ENCODE results near the gene NAALADL1.

NAALADL1 gene

DNA sequence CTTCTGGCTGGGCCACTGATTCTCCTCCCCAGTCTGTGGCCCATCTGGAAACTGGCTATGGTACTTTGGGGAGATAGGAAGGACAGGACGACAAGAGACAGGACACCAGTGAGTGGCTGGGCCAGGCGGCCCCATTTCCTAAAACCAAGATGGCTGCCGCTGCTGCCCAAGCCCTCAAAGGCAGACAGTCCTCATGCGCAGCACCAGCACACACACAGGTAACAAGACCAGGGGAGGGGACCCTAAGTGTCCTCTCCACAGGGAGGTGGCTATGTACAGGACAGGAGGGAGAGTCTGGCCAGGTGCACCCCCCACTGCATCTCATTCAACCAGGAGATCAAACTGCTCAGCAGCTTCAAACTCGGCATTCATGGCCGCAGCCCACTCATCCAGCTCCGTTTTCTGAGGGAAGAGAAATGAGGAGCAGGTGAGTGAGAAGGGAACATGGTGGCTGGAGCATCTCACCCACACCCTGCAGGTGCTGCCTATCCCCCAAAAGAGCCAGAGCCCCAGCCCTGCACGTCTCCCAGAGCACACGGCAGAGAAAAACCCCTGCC lies 20.5 kb upstream of the NAALADL1 start:
- no peak for DNase-seq

DNA sequence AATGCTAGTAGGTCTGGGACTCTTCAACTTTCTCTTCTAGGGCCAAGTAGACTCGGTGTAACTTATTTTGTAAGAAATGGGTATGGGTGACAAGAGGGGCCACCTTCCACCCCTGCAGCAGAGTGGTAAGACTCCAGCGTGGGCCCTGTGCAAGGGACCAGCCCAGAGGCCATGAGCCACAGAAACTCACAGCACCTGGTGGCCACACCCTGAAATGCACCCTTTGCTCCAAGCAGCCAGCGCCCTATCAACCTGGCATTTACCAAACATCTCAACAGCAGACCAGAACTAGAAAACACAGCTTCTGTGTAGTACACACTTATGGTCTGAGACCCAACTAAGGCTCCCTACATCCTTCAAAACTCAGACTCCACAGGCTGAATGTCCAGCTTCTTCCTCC lies 19.8 kb upstream of the NAALADL1 start:
- no peak for DNase-seq

- peak; percentile 43 for DNase-seq
Observed at GRCh38 chr11:65077451-65077850, 19.1 kb upstream of the NAALADL1 start.

DNA sequence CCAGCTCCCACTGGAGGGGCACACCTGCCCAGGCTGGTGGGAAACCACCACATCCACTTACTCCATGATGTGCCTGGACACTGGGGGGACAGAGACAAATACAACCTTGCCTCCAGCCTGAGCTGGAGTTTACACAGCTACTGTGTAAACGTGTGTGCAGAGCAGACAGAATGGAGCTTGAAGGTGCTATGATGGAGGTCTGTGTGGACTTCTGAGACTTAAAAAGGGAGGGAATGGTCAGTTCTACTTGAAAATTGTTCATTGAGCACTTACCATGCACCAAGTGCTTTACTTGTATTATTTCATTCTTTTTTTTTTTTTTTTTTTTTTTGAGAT lies 14.2 kb upstream of the NAALADL1 start:
- no peak for DNase-seq

DNA sequence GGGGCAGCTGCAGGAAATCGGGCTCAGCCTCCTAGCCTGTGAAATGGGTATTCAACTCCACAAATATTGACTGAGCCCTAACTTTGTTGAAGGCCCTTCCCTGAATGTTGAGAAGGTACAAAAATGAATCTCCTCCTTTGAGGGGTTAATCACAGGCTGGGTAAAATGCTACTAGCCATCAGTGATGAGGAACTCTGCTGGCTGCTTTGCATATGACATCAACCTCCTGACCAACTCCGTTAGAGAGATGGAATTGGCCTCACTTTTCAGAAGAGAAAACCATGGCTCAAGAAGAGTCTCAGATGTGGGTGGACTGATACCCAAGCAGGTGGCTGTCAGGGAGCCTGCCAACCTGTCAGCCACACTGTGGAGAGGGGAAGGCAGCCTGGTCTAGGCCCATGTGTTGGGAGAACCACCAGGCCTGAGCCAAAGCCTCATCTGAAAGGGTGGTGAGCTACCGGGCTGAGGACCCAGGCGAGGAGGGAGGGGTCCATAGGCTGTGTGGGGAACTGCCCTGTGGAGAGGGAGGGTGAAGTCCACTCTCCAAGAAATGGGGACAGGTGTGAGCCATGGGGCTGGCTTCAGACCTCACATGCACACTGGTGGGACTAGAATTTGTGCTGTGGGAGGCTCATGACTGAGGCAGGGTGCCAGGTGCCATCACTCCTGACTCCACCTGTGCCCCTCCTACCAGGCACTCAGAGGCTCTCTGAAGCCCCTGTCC lies 13.7 kb upstream of the NAALADL1 start:
- DNase-seq = no peak

DNA sequence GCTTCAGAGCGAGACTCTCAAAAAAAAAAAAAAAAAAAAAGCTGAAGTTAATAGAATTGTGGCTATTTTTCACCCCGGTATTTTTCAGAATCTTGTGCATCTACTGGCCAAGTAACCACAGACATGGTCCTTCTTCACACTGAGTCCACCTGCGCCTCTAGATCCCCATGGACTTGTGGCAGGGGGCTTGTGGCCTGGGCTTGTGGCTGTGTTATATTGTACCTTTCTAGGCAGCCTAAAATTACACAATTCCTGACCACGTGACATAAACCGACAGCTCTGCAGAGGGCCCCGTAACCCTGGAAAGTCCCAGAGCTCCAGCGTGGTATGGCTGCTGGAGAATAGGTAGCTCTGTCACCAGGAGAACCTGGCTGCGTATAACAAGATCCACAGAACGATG lies 10.9 kb upstream of the NAALADL1 start:
- DNase-seq = no peak

- no peak for DNase-seq
Observed at GRCh38 chr11:65067446-65067845, 9.1 kb upstream of the NAALADL1 start.

DNA sequence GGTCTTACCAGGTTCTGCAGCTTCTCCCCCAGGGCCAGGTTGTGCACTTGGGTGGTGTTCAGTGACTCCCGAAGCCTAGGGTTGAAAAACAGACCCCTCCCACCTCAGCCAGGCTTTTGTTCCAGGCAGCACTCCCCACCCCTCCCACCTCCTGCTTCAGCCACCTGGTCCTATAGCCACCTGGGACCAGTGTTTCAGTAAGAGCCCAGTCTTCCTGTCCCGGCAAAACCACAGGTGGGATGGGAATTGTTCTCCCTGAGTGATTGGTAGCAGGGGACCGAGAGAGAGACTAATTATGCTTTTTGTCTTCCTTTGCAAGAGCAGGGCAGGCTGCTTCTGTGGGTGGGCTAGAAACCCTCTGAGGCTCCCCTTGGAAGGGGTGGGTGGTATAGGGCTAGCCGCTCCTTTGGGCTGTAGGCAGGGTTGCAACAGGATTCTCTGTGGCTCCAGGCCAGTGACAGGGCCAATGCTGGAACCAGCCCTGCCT lies 8.5 kb upstream of the NAALADL1 start:
- DNase-seq = no peak

GRCh38 chr11:65066315-65066714 lies 8.0 kb upstream of the NAALADL1 start:
- DNase-seq = no peak

DNA sequence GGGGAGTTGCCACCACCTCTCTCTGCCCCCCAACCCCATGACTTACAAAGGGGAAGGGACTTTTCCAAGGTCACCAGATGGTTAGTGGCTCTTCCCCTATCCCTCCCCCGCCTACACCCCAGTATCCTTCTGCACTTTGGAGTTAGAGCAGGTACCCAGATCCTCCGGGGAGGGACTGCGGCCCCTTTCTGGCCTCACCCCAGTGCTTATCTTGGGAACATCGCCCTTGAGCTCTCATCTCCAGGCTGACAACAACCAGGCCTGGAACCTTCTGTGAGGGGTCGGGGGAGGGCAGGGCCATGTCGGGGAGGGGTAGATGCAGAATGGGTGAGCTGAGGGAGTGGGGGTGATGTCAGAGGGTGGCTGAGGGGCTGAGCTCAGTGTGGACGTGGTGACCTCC lies 7.5 kb upstream of the NAALADL1 start:
- no peak for DNase-seq

DNA sequence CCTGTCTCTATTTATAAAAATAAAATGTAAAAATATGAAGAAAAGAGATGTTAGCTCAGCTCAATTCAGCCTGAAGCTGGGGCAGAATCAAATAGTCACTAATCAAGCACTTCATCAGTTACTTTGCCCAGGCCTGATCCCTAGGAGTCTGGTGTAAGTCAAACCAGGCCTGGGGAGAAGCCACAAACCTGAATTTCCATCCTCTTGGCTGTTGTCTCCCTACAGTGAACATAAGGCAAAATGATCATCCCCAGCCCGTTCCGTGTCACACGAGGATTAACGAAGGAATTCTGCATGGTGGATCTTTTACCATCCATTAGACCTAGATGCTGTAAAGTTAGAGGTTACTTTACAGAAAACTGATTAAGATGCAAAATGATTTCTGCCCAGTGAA lies 6.5 kb upstream of the NAALADL1 start:
- no peak for DNase-seq

DNA sequence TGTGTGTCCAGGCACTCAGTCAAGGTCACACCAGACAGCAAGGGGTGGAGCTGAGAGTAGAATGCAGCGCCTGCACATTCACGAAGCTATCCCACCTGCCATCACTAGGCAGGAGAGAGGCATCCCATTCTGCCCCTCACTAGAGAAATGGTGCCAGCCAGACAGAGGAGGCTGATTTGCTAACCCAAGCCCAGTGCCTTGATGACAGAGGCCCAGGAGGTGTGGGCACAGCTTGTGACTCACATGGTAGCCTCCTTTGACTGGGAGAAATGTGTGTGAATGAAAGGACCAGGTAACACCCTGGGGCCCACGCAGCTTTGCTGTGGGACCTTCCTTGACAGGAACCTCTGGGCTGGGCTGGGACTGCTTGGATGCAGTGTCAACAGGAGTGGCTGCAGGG lies 5.2 kb upstream of the NAALADL1 start:
- no peak for DNase-seq

DNA sequence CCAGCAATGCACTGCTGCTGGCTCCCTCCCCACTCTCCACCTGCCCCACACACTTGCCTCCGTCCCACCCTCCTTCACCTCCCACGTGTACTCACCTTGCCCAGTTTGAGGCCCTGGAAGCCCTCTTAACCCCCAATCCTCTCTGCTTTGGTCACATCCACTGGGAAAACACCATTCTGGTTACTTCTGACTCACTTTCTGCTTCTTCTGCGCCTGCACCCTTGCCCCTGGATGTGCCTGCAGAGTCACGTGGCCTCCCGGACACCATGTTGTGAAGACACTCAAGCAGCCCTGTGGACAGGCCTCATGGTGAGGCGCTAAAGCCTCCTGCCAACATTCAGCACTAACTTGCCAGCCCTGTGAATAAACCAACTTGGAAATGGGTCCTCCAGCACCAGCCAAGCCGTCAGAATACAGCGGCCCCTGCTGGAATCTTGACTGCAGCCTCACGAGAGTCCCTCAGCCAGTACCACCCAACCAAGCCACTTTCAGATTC lies 2.6 kb upstream of the NAALADL1 start:
- no peak for DNase-seq

GRCh38 chr11:65059959-65060824 lies 1.8 kb upstream of the NAALADL1 start:
- no peak for DNase-seq

GRCh38 chr11:65059523-65059922 lies 1.2 kb upstream of the NAALADL1 start:
- DNase-seq = no peak

GRCh38 chr11:65058012-65058411 lies 341 bp downstream of the NAALADL1 start:
- no peak for DNase-seq

- no peak for DNase-seq
Observed at GRCh38 chr11:65057526-65057925, 827 bp downstream of the NAALADL1 start.

DNA sequence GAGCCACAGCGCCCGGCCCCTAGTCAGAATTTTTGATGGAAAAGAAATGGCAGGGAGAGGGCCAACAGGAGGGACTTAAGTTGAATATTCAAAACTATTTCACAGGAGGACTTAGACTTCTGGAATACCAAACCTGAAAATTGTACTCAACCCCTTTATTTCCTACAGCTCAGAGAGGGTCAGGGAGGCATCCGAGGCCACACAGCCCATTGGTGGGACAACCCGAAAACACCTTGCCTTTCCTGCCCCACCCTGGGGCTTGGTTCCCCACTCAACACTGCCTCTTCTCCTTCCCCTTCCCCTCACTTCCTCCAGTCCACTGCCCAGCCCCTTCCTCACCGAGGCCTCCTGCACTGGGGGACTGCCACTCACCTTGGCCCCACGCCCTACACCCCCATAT lies 1.4 kb downstream of the NAALADL1 start:
- DNase-seq = no peak

- no peak for DNase-seq
Observed at GRCh38 chr11:65055538-65055937, 2.8 kb downstream of the NAALADL1 start.

GRCh38 chr11:65053827-65054508 lies 4.4 kb downstream of the NAALADL1 start:
- DNase-seq = no peak

DNA sequence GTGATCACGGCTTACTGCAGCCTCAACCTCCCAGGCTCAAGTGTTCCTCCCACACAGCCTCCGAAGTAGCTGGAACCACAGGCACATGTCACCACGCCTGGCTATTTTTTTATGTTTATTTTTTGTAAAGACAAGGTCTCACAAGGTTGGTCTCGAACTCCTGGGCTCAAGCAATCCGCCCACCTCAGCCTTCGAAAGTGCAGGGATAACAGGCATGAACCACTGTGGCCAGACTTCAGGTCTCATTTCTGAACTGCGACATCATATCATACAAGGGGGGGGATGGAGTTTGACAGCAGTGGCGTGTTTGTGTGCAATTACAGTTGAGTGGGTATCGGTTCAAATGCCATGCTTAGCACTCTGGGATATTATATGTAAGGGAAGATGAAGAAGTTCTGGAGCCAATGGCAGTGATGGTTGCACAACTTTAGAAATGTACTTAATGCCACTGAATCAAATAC lies 6.9 kb downstream of the NAALADL1 start:
- DNase-seq = no peak

DNA sequence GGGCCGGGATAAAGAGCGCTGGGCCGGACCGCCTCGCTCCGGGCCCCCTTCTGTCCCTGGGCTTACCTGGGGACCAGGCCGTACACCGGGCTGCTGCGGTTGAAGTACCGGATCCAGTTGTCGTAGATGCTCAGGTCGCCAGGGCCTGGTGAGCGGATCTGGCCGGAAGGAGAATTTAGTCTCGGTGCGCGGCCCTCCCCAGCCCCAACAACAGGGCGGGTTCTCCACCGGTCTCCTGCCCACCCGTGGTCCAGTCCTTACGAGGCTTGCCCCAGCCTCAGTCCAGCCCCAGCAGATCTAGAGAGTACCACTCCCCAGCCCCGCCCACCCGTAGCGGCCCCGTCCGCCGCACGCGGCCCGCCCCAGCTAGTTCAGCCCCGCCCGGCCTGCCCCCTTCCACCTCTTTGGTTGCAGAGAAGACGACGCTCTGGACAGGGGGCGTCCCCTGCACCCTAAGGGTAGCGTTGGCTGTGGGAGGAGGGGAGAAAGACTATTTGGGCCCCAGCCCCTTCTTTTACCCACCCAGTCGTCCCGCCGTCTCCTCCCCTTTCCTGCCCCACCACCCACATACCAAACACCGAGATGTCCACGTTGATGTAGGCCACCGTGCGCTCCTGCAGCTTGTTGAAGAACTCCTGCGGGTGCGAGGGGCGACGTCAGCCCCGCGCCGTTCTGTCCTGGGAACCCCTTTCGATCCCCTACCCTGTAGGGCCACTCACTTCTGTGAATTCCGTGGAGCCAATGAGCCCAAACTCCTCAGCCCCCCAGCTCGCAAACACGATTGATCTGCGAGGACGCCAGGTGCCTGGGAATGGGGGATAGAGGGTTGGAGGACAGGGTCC lies 10.6 kb downstream of the NAALADL1 start:
- DNase-seq = no peak
